H1 (cell line): ENCODE data around the gene MCM9. TPM values are rescaled to one million over a fixed set of nuclear protein-coding genes. Genes with fewer than 3 reads are reported as not detected.

Source experiments
- CTCF ChIA-PET: fragments of 300-600 bp; sonication (Branson Sonifier 250); formaldehyde crosslinking; loops from one replicate; lab custom pipeline; 2021; ENCODE audit not compliant: partially characterized antibody; lab: Charles Lee
- POLR2A ChIA-PET: fragments of 300-600 bp; sonication (Branson Sonifier 250); formaldehyde crosslinking; loops from one replicate; lab custom pipeline; 2021; ENCODE audit warnings: inconsistent platforms; ENCODE audit not compliant: partially characterized antibody; lab: Charles Lee
- DNase-seq, 2 experiments: peaks; one replicate each; pipeline versions ENCODE4 v3.0.0 to v3.0.0-alpha.2; 2010 to 2022; ENCODE audit warnings: low spot score in 2 of 2, low read depth in 1 of 2, mixed read lengths in 1 of 2
- FAIRE-seq: peaks from 2 replicates; lab custom pipeline; 2011; peaks lifted over from hg19 to GRCh38; lab: Jason Lieb, UNC
- H2AFZ ChIP-seq: 2 replicates; pipeline ENCODE4 v1.8.1; 2012; ENCODE audit warnings: low read length, inconsistent platforms
- H2AK5ac ChIP-seq: 2 replicates; pipeline ENCODE4 v1.6.1; 2013; ENCODE audit warnings: low read depth, low read length
- H2BK120ac ChIP-seq: replicated peaks from 2 replicates; pipeline ENCODE3; 2013; ENCODE audit warnings: low read depth, low read length, inconsistent platforms
- H2BK12ac ChIP-seq: 2 replicates; pipeline ENCODE4 v1.6.1; 2013; ENCODE audit warnings: low read depth, low read length
- H2BK15ac ChIP-seq: 2 replicates; pipeline ENCODE4 v1.6.1; 2013; ENCODE audit warnings: low read length
- H2BK20ac ChIP-seq: 2 replicates; pipeline ENCODE4 v1.6.1; 2013; ENCODE audit warnings: low read length
- H2BK5ac ChIP-seq: 2 replicates; pipeline ENCODE4 v1.6.1; 2013; ENCODE audit warnings: low read depth, low read length
- H3K14ac ChIP-seq: 2 replicates; pipeline ENCODE4 v1.6.1; 2013; ENCODE audit warnings: inconsistent platforms; ENCODE audit not compliant: insufficient read length
- H3K18ac ChIP-seq: 2 replicates; pipeline ENCODE4 v1.6.1; 2013; ENCODE audit warnings: low read length; ENCODE audit errors: extremely low read depth
- H3K23ac ChIP-seq: 2 replicates; pipeline ENCODE4 v1.6.1; 2013; ENCODE audit warnings: inconsistent platforms; ENCODE audit not compliant: insufficient read length
- H3K23me2 ChIP-seq: 2 replicates; pipeline ENCODE4 v1.6.1; 2013; ENCODE audit warnings: low read depth, low read length
- H3K27ac ChIP-seq: 2 replicates; pipeline ENCODE4 v1.6.1; 2011; ENCODE audit warnings: low read depth, low read length, inconsistent platforms
- H3K27me3 ChIP-seq, 4 experiments: replicated peaks in 1 of 4; 1 replicate in 1 of 4; 2 replicates in 3 of 4; pipeline versions ENCODE4 v1.6.1 to v1.8.1; 2011 to 2013; ENCODE audit warnings: low read length in 3 of 4, mild to moderate bottlenecking in 3 of 4, inconsistent platforms in 2 of 4, mixed read lengths in 2 of 4, moderate library complexity in 1 of 4; ENCODE audit not compliant: control insufficient read depth in 3 of 4, insufficient read depth in 3 of 4; ENCODE audit errors: extremely low read depth in 1 of 4
- H3K36me3 ChIP-seq, 4 experiments: 2 replicates each; pipeline versions ENCODE4 v1.6.1 to v1.8.1; 2011 to 2013; ENCODE audit warnings: mild to moderate bottlenecking in 4 of 4, low read length in 3 of 4, moderate library complexity in 2 of 4, control low read depth in 1 of 4, inconsistent platforms in 1 of 4; ENCODE audit not compliant: insufficient read depth in 4 of 4, control insufficient read depth in 2 of 4
- H3K4ac ChIP-seq: replicated peaks from 2 replicates; pipeline ENCODE3; 2013; ENCODE audit warnings: low read length, low read depth, mixed read lengths, inconsistent platforms; ENCODE audit not compliant: insufficient read length
- H3K4me1 ChIP-seq, 4 experiments: replicated peaks in 1 of 4; 1 replicate in 1 of 4; 2 replicates in 3 of 4; pipeline versions ENCODE4 v1.6.1 to v1.8.1; 2011 to 2013; ENCODE audit warnings: low read length in 3 of 4, inconsistent platforms in 2 of 4, mixed read lengths in 1 of 4; ENCODE audit not compliant: insufficient read depth in 4 of 4, control insufficient read depth in 3 of 4
- H3K4me2 ChIP-seq, 2 experiments: 2 replicates each; pipeline versions ENCODE4 v1.6.1 to v1.8.1; 2011 to 2013; ENCODE audit warnings: low read depth in 2 of 2, low read length in 2 of 2, control low read depth in 1 of 2, inconsistent platforms in 1 of 2, mild to moderate bottlenecking in 1 of 2; ENCODE audit not compliant: insufficient read depth in 1 of 2
- H3K4me3 ChIP-seq, 4 experiments: fragments of 200-600, 300-600 bp in 1 of 4; sonication (generic), shearing (Covaris generic), sonication (Bioruptor Twin) in 1 of 4; 2 replicates each; pipeline versions ENCODE4 v1.5.1 to v1.8.1; 2011 to 2016; ENCODE audit warnings: low read length in 4 of 4, low read depth in 3 of 4, control low read depth in 2 of 4, inconsistent platforms in 2 of 4, mild to moderate bottlenecking in 2 of 4, mixed read lengths in 1 of 4, moderate library complexity in 1 of 4; ENCODE audit not compliant: insufficient read depth in 2 of 4; ENCODE audit errors: extremely low read depth in 1 of 4
- H3K56ac ChIP-seq: replicated peaks from 2 replicates; pipeline ENCODE3; 2013; ENCODE audit warnings: low read depth, mild to moderate bottlenecking, mixed read lengths, low read length, inconsistent platforms; ENCODE audit not compliant: insufficient read length
- H3K79me1 ChIP-seq: 2 replicates; pipeline ENCODE4 v1.6.1; 2013; ENCODE audit warnings: low read depth, low read length, control low read depth
- H3K79me2 ChIP-seq, 2 experiments: 2 replicates each; pipeline versions ENCODE4 v1.6.1 to v1.8.1; 2012 to 2013; ENCODE audit warnings: low read length in 2 of 2, mild to moderate bottlenecking in 2 of 2, inconsistent platforms in 1 of 2; ENCODE audit not compliant: insufficient read depth in 2 of 2, control insufficient read depth in 1 of 2
- H3K9ac ChIP-seq, 4 experiments: replicated peaks in 1 of 4; 1 replicate in 1 of 4; 2 replicates in 3 of 4; pipeline versions ENCODE4 v1.6.1 to v1.8.1; 2011 to 2013; ENCODE audit warnings: low read depth in 3 of 4, low read length in 3 of 4, control low read depth in 2 of 4, mild to moderate bottlenecking in 2 of 4, moderate library complexity in 2 of 4, inconsistent platforms in 1 of 4; ENCODE audit errors: extremely low read depth in 1 of 4
- H3K9me3 ChIP-seq, 2 experiments: 2 replicates each; pipeline versions ENCODE4 v1.6.1 to v1.8.1; 2012 to 2013; ENCODE audit warnings: mild to moderate bottlenecking in 2 of 2, moderate library complexity in 2 of 2, control low read depth in 1 of 2, inconsistent platforms in 1 of 2, low read depth in 1 of 2, low read length in 1 of 2, mixed read lengths in 1 of 2; ENCODE audit not compliant: insufficient read depth in 2 of 2
- H4K20me1 ChIP-seq, 2 experiments: replicated peaks in 1 of 2; 2 replicates each; pipeline versions ENCODE3 to v1.8.1; 2011 to 2013; ENCODE audit warnings: inconsistent platforms in 2 of 2, low read length in 2 of 2, mild to moderate bottlenecking in 1 of 2; ENCODE audit not compliant: insufficient read depth in 2 of 2, control insufficient read depth in 1 of 2
- H4K5ac ChIP-seq: 2 replicates; pipeline ENCODE4 v1.6.1; 2013; ENCODE audit warnings: low read length, low read depth, mixed read lengths, inconsistent platforms; ENCODE audit not compliant: insufficient read length
- H4K8ac ChIP-seq: 2 replicates; pipeline ENCODE4 v1.8.0; 2013; ENCODE audit warnings: mild to moderate bottlenecking, moderate library complexity, low read length, inconsistent platforms; ENCODE audit not compliant: insufficient read depth; ENCODE audit errors: extremely low read depth
- H4K91ac ChIP-seq: replicated peaks from 2 replicates; pipeline ENCODE3; 2013; ENCODE audit warnings: low read length, mixed read lengths, inconsistent platforms; ENCODE audit not compliant: insufficient read length
- BRCA1 ChIP-seq: IDR thresholded peaks from 2 replicates; pipeline ENCODE4 v1.6.1; 2012; ENCODE audit warnings: low read depth, low read length, improper control_type of control experiment
- GTF2F1 ChIP-seq: IDR thresholded peaks from 2 replicates; pipeline ENCODE4 v1.6.1; 2012; ENCODE audit warnings: low read depth, low read length, improper control_type of control experiment, borderline replicate concordance
- SP2 ChIP-seq: IDR thresholded peaks from 2 replicates; pipeline ENCODE4 v1.6.1; 2012; ENCODE audit warnings: mild to moderate bottlenecking, low read length, inconsistent platforms
- TEAD4 ChIP-seq: IDR thresholded peaks from 2 replicates; pipeline ENCODE4 v1.6.1; 2012; ENCODE audit warnings: low read depth, low read length, inconsistent platforms, mixed read lengths
- WGBS, 2 experiments: shearing (Covaris generic) in 1 of 2; methylation state at CpG; one replicate each; pipeline versions ENCODE4 v1.1.6 to v1.1.7; 2013 to 2015; ENCODE audit warnings: low lambda C conversion rate in 2 of 2, mixed read lengths in 2 of 2, inconsistent platforms in 1 of 2, low coverage in 1 of 2, missing lambda C conversion rate in 1 of 2; ENCODE audit not compliant: insufficient replicate concordance in 2 of 2, insufficient coverage in 1 of 2, insufficient read length in 1 of 2; ENCODE audit errors: extremely low coverage in 1 of 2, missing lambda C conversion rate in 1 of 2; 5-methylcytosine and 5-hydroxymethylcytosine counted together
- polyA plus RNA-seq, 7 experiments: library from polyadenylated mRNA; depleted of rRNA in 3 of 7; stranded (reverse) in 5 of 7; unstranded in 2 of 7; fragments of >200 nt in 5 of 7; fragments of 200-250 nt in 2 of 7; gene quantifications; 1 replicate in 5 of 7; 2 replicates in 1 of 7; 4 replicates in 1 of 7; pipeline versions ENCODE4 v1.2.1 to v1.2.3, GENCODE V29; 2011 to 2013; ENCODE audit warnings: missing spikeins in 2 of 7, mixed read lengths in 2 of 7
- total RNA-seq: library from RNA; stranded (reverse); fragmentation: NEBNext Ultra II Directional; extraction: Animal tissue kit (Norgen Biotek cat#: 25700); gene quantifications from 2 replicates; pipeline ENCODE4 v1.2.1, GENCODE V29; 2021

MCM9 gene
- total and polyA plus RNA-seq, 2 of the 8 experiments (the other 6 are each of a cell fraction or from before 2014, with no cell fraction given) = 3.7 to 11.4 TPM

DNA sequence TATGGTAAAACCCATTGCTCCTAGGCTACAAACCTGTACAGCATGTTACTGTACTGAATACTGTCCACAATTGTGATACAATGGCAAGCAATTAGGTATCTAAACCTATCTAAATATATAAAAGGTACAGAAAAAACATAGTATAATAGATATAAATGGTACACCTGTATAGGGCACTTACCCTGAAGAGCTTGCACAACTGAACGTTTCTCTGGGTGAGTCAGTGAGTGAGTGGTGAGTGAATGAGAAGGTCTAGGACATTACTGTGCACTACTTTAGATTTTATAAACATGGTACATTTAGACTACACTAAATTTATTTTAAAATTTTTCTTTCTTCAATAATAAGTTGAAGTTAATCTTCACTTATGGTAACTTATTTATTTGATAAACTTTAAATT lies 163.7 kb downstream of the MCM9 start:
- Histone ChIP-seq H3K4ac (no peak overlapping the region), H2AK5ac (no peak overlapping the region), H3K36me3 (no peaks in the 10 kb centered on the region), H2BK12ac (no peak overlapping the region), H2BK120ac (no peak overlapping the region), H3K27me3 (no peaks in the 10 kb centered on the region), H3K79me2 (no peaks in the 10 kb centered on the region), H3K79me1 (no peaks in the 10 kb centered on the region), H2BK5ac (no peak overlapping the region), H4K8ac (no peak overlapping the region), H2BK20ac (no peak overlapping the region), H3K9me3 (no peaks in the 10 kb centered on the region), H3K18ac (no peak overlapping the region), H3K27ac (no peak overlapping the region), H3K4me1 (peaks cover 0 to 4% (median 3%) of the 10 kb centered on the region in 4 experiments; a peak in 1 of 7 replicates), H3K4me3 (no peak overlapping the region), H3K23ac (no peak overlapping the region), H3K9ac (no peak overlapping the region), H4K20me1 (no peaks in the 10 kb centered on the region), H2BK15ac (no peak overlapping the region), H3K23me2 (no peaks in the 10 kb centered on the region), H3K4me2 (no peak overlapping the region), H4K5ac (no peak overlapping the region), H4K91ac (no peak overlapping the region), H2AFZ (no peak overlapping the region), H3K14ac (no peak overlapping the region), H3K56ac (no peak overlapping the region)
- DNase-seq (no peak), FAIRE-seq (no peak)
- TF ChIP-seq BRCA1 = no peak
- no peak for TF ChIP-seq TEAD4
- TF ChIP-seq GTF2F1 = no peak
- no peak for TF ChIP-seq SP2
- 83% methylated on average over 1 of the region's 1 CpG; no CpG with 5 or more reads in 1 of the 2 experiments for WGBS, 2 experiments
- ChIA-PET POLR2A (no interaction called here), CTCF (interaction anchor here (0.9 to 1.5 kb wide), 5 partner anchors 9 to 353 kb away, joined by 3 to 6 read pairs (median 4); no protein-coding TSS in a partner anchor)
